GM23338 (cell line): ENCODE results near the gene SYT17.

Source experiments
- CREB1 ChIP-seq: fragments of 250-450 bp; sonication (Bioruptor Pico); IDR thresholded peaks from 2 replicates; pipeline ENCODE4 v1.5.0; 2020; ENCODE audit warnings: low read depth, mild to moderate bottlenecking, moderate library complexity
- EZH2 ChIP-seq: fragments of 200-600 bp; sonication (generic); IDR thresholded peaks from one replicate; pipeline ENCODE4 v1.8.0; 2017; ENCODE audit warnings: antibody characterized with exemption, mild to moderate bottlenecking, low read depth; ENCODE audit not compliant: unreplicated experiment
- EZH2phosphoT487 ChIP-seq: fragments of 200-600 bp; sonication (generic); IDR thresholded peaks from one replicate; pipeline ENCODE4 v1.8.1; 2018; ENCODE audit warnings: antibody characterized with exemption; ENCODE audit not compliant: unreplicated experiment
- JUNB ChIP-seq: IDR thresholded peaks from one replicate; pipeline ENCODE4 v1.6.1; 2016; ENCODE audit warnings: antibody characterized with exemption; ENCODE audit not compliant: unreplicated experiment
- POLR2AphosphoS5 ChIP-seq: IDR thresholded peaks from 2 replicates; pipeline ENCODE4 v1.6.1; 2016; ENCODE audit warnings: antibody characterized with exemption, low read depth
- STAT1 ChIP-seq: IDR thresholded peaks from one replicate; pipeline ENCODE4 v1.6.1; 2016; ENCODE audit warnings: antibody characterized with exemption; ENCODE audit not compliant: unreplicated experiment
- ZNF331 ChIP-seq: fragments of 250-450 bp; sonication (Bioruptor Pico); IDR thresholded peaks from 2 replicates; pipeline ENCODE4 v1.5.0; 2020; ENCODE audit warnings: low read depth, mild to moderate bottlenecking, moderate library complexity
- ZNF462 ChIP-seq: fragments of 250-450 bp; sonication (Bioruptor Pico); IDR thresholded peaks from 2 replicates; pipeline ENCODE4 v1.5.0; 2020; ENCODE audit warnings: mild to moderate bottlenecking, moderate library complexity
- TF ChIP-seq, protein P1 (sequence below), 2 experiments: fragments of 200-600 bp in 1 of 2; sonication (generic) in 1 of 2; conservative IDR thresholded peaks; 2 replicates each; pipeline versions ENCODE4 v1.5.1 to v1.6.1; 2016 to 2017; ENCODE audit warnings: antibody characterized with exemption in 2 of 2, low read depth in 2 of 2, mild to moderate bottlenecking in 2 of 2, moderate library complexity in 1 of 2
- TF ChIP-seq, protein P2 (sequence below): IDR thresholded peaks from one replicate; pipeline ENCODE4 v1.6.1; 2018; ENCODE audit warnings: antibody characterized with exemption; ENCODE audit not compliant: unreplicated experiment
- TF ChIP-seq, protein P3 (sequence below): IDR thresholded peaks from 2 replicates; pipeline ENCODE4 v1.6.1; 2016; ENCODE audit warnings: antibody characterized with exemption

DNA sequence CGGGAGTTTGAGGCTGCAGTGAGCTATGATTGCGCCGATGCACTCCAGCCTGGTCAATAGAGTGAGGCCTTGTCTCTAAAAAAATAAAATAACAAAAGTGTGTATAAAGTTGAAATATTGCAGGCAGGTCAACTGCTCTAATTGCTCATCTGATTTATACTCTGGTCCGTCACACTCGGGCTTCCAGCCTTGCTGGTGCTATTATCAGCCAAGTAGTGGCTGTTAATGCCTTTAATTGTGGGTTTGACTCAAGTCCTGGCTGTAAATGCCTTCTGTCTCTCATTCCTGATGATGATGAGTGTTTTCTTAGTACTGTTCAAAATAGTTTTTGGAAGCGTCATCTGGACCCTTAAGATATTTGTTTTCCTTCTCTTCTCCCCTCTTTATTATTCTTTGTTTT, 18.4 kb downstream of the SYT17 start:
- TF ChIP-seq CREB1 (CRISPR knock-in tag) (no peak), JUNB (no peak), EZH2phosphoT487 (no peak), POLR2AphosphoS5 (no peak), EZH2 (no peak), STAT1 (no peak), ZNF331 (CRISPR knock-in tag) (no peak), ZNF462 (CRISPR knock-in tag) (no peak)
- TF ChIP-seq, protein P1, sequence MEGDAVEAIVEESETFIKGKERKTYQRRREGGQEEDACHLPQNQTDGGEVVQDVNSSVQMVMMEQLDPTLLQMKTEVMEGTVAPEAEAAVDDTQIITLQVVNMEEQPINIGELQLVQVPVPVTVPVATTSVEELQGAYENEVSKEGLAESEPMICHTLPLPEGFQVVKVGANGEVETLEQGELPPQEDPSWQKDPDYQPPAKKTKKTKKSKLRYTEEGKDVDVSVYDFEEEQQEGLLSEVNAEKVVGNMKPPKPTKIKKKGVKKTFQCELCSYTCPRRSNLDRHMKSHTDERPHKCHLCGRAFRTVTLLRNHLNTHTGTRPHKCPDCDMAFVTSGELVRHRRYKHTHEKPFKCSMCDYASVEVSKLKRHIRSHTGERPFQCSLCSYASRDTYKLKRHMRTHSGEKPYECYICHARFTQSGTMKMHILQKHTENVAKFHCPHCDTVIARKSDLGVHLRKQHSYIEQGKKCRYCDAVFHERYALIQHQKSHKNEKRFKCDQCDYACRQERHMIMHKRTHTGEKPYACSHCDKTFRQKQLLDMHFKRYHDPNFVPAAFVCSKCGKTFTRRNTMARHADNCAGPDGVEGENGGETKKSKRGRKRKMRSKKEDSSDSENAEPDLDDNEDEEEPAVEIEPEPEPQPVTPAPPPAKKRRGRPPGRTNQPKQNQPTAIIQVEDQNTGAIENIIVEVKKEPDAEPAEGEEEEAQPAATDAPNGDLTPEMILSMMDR (conservative IDR thresholded peaks at IDR 0.05; ENCODE audit: low read depth in 2 of 2): no peak
- TF ChIP-seq, protein P2, sequence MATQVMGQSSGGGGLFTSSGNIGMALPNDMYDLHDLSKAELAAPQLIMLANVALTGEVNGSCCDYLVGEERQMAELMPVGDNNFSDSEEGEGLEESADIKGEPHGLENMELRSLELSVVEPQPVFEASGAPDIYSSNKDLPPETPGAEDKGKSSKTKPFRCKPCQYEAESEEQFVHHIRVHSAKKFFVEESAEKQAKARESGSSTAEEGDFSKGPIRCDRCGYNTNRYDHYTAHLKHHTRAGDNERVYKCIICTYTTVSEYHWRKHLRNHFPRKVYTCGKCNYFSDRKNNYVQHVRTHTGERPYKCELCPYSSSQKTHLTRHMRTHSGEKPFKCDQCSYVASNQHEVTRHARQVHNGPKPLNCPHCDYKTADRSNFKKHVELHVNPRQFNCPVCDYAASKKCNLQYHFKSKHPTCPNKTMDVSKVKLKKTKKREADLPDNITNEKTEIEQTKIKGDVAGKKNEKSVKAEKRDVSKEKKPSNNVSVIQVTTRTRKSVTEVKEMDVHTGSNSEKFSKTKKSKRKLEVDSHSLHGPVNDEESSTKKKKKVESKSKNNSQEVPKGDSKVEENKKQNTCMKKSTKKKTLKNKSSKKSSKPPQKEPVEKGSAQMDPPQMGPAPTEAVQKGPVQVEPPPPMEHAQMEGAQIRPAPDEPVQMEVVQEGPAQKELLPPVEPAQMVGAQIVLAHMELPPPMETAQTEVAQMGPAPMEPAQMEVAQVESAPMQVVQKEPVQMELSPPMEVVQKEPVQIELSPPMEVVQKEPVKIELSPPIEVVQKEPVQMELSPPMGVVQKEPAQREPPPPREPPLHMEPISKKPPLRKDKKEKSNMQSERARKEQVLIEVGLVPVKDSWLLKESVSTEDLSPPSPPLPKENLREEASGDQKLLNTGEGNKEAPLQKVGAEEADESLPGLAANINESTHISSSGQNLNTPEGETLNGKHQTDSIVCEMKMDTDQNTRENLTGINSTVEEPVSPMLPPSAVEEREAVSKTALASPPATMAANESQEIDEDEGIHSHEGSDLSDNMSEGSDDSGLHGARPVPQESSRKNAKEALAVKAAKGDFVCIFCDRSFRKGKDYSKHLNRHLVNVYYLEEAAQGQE: no peak
- TF ChIP-seq, protein P3, sequence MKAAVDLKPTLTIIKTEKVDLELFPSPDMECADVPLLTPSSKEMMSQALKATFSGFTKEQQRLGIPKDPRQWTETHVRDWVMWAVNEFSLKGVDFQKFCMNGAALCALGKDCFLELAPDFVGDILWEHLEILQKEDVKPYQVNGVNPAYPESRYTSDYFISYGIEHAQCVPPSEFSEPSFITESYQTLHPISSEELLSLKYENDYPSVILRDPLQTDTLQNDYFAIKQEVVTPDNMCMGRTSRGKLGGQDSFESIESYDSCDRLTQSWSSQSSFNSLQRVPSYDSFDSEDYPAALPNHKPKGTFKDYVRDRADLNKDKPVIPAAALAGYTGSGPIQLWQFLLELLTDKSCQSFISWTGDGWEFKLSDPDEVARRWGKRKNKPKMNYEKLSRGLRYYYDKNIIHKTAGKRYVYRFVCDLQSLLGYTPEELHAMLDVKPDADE: no peak
